BLaER1 (cell line): Measurements from ENCODE around the gene KCNJ6.

ENCODE experiments used
- H3K27ac ChIP-seq: shearing (Covaris generic); formaldehyde crosslinking; 2 replicates; pipeline ENCODE4 v1.8.1; 2022
- H3K27me3 ChIP-seq: shearing (Covaris generic); formaldehyde crosslinking; 2 replicates; pipeline ENCODE4 v1.8.1; 2022
- H3K36me3 ChIP-seq: shearing (Covaris generic); formaldehyde crosslinking; 2 replicates; pipeline ENCODE4 v1.8.1; 2022
- H3K4me1 ChIP-seq: shearing (Covaris generic); formaldehyde crosslinking; 2 replicates; pipeline ENCODE4 v1.8.1; 2022
- H3K4me2 ChIP-seq: shearing (Covaris generic); formaldehyde crosslinking; 2 replicates; pipeline ENCODE4 v1.8.1; 2022
- H3K4me3 ChIP-seq: shearing (Covaris generic); formaldehyde crosslinking; 2 replicates; pipeline ENCODE4 v1.8.1; 2022
- H3K9ac ChIP-seq: shearing (Covaris generic); formaldehyde crosslinking; 2 replicates; pipeline ENCODE4 v1.8.1; 2022
- H3K9me3 ChIP-seq: shearing (Covaris generic); formaldehyde crosslinking; 2 replicates; pipeline ENCODE4 v1.8.1; 2022
- H4K20me1 ChIP-seq: shearing (Covaris generic); formaldehyde crosslinking; 2 replicates; pipeline ENCODE4 v1.8.1; 2022
- Cebpa-rat ChIP-seq: shearing (Covaris generic); IDR thresholded peaks from 2 replicates; pipeline ENCODE4 v1.8.1; 2022

KCNJ6 gene

DNA sequence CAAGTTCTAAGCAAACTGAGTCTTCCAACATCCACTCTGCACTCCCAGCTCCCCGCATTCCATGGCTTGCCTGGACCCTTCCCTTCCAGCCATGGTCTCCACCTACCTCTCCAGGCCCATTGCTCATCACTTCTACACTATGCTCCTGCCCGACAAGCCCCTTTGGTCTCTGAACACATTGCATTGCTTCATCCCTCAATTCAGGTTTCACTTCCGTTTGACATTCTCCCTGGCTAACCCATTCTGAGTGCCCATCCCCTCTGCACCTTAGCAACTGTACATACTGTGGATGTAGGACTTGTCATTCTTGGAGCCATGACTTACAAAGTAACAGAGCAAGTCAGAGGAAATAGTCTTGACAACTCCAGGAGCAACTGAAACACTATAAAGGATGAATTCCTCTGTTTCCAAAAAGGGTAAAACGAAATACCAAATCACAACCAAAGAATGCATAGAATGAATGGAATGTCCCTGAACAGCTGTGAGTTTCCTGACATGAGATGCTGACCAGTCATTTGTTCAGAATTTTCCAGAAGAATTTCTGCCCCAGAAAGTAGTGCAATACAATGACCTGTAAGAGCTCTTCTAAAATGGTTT, 66.7 kb downstream of the KCNJ6 start:
- H3K4me3 ChIP-seq = no peak overlapping the region
- H3K4me1 ChIP-seq = no peaks in the 10 kb centered on the region
- H3K27ac ChIP-seq = no peak overlapping the region
- H3K4me2 ChIP-seq = no peak overlapping the region
- no peaks in the 10 kb centered on the region for H4K20me1 ChIP-seq
- H3K36me3 ChIP-seq = no peaks in the 10 kb centered on the region
- peaks cover 11% of the 10 kb centered on the region for H3K9me3 ChIP-seq
- H3K9ac ChIP-seq = no peak overlapping the region
- TF ChIP-seq Cebpa-rat = no peak
- H3K27me3 ChIP-seq = no peaks in the 10 kb centered on the region

DNA sequence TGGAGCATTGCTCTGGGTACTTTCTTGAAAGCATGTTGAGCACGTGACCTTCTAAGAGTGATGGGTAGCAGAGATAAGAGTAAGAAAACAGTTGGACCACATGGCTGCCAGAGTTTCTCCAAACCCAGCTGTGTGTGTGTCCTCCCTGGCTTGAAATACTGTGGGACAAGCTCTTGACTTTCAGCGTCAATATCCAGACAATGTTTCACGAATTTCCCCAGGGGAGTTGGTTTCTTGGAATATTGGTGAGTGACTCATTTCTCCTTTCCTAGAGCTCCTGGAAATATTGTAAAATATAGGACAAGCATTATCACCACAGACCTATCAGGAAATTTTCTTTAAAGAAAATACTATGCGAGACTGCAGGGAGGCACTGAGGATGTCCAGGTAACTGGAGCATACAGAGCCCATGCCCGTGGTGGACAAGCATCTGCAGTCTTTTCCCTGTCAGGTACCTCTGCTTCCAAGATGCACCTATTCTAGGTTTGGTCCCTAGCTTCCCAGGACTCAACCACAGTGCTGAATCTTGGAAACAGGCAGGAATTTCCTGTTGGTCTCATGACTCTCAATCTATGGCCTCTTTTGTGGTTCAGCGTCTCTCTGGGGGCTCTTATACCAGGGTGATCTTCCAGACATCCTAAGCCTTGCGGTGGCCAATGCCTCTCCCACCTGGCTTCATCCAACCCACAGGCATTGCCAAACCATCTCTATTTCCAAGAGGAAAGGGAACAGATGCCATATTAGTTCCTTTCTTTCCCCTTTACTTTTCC, 67.4 kb downstream of the KCNJ6 start:
- Histone ChIP-seq H3K9me3 (peaks cover 5% of the 10 kb centered on the region), H3K36me3 (no peaks in the 10 kb centered on the region), H3K27ac (no peak overlapping the region), H3K9ac (no peak overlapping the region), H3K4me1 (no peaks in the 10 kb centered on the region), H3K4me3 (no peak overlapping the region), H3K27me3 (no peaks in the 10 kb centered on the region), H3K4me2 (no peak overlapping the region), H4K20me1 (no peaks in the 10 kb centered on the region)
- TF ChIP-seq Cebpa-rat = no peak

DNA sequence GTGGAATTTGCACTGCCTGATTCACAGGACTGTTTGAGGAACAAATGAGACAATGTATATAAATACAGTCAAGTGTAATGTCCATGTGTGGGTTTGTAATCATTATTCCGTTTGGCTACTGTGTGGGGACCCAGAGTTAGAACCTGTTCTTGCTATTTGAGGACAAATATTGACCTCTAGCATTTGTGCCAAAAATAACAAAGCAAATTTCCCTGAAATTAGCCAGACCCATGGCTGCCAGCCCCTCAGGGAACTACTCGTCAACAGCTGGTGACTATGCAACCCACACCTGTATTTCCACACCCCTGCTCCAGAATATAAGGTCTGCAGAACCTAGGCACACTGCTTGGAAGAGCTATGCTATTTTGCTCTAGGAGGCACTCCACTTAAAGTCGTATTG, 70.7 kb downstream of the KCNJ6 start:
- TF ChIP-seq Cebpa-rat = no peak
- Histone ChIP-seq H3K4me3 (no peak overlapping the region), H3K9me3 (peaks cover 7% of the 10 kb centered on the region), H3K36me3 (no peaks in the 10 kb centered on the region), H3K27me3 (no peaks in the 10 kb centered on the region), H3K9ac (no peak overlapping the region), H4K20me1 (no peaks in the 10 kb centered on the region), H3K4me2 (no peak overlapping the region), H3K4me1 (no peaks in the 10 kb centered on the region), H3K27ac (no peak overlapping the region)

DNA sequence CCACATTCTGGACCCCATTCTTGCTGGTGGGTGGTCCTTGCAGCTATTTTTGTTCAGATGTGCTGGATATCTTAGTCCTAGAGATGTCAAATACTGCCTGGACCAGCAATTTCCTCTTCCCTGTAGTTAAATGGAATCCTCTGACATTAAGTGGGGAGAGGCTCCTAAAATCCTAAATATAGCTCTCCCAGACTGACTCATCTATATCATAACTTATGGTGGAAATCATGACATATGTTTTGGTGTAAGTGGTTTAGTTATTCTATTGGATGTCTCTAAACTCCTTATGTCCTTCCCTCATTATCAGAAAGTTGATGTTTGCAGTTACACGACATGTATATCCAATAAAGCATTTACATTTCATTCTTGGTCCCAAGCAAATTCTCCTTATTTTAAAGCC, 73.1 kb downstream of the KCNJ6 start:
- Histone ChIP-seq H3K27ac (no peak overlapping the region), H3K4me3 (no peak overlapping the region), H3K4me2 (no peak overlapping the region), H3K4me1 (0 out of 2 replicates have a peak, but pooled peaks cover 5% of the 10 kb centered on the region), H3K9ac (no peak overlapping the region), H3K27me3 (no peaks in the 10 kb centered on the region), H3K9me3 (peaks cover 17% of the 10 kb centered on the region), H3K36me3 (no peaks in the 10 kb centered on the region), H4K20me1 (no peaks in the 10 kb centered on the region)
- TF ChIP-seq Cebpa-rat = no peak

DNA sequence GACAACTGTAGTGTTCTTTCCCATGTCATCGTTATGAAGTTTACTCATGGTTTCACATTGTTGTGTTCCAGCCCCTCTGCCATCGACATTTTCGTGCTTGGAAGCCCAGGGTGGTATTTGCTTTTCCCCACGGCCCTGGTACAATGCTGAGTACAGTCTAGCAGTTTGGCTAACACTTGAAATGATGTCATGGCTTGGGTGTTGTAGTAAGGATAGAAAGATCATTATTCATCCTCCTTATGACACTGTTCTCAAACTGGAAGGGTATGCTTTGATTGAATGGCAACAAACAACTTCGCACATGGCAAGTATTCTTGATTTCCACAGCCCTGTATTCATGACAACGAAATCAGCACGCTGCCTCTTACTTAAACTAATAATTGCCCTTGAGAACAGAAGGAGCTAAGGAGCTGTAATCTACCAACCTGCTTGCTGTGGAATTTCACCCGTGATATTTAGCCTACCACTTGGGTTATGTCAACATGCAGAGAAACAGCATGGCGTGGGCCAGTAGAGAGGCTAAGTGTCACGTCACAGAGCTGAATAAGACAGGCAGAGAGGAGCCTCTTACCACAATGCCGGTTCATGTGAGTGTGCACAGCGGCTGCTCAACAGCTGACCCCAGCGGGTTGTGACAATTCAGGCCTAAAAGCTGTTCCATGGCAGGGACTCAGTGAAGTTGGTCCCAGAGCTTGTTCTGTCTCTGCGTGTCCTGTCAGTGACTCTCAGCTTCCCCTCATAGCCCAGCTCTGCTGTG, 73.9 kb downstream of the KCNJ6 start:
- Histone ChIP-seq H3K27ac (no peak overlapping the region), H3K9me3 (peaks cover 17% of the 10 kb centered on the region), H3K27me3 (no peaks in the 10 kb centered on the region), H3K4me3 (no peak overlapping the region), H3K4me1 (0 out of 2 replicates have a peak, but pooled peaks cover 5% of the 10 kb centered on the region), H3K36me3 (no peaks in the 10 kb centered on the region), H3K9ac (no peak overlapping the region), H4K20me1 (no peaks in the 10 kb centered on the region), H3K4me2 (no peak overlapping the region)
- no peak for TF ChIP-seq Cebpa-rat

DNA sequence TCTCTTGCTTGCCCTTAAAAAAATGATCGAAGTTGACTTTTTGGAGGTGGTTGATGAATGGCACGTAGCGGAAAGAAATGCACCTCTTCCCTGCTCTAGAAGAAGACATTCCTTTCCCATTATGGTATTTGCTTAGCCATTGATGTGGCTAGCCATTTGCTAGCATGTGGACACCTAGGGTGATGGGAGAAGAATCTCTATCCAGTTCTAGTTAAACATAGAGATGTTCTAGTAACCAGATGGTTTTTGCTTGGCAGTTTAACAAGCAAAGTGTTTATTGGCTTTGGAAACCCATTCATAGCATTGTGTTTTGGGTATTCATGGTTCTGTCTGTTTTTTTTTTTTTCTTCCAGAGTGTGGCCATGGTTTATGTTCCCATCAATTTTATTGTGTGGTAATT, 78.9 kb downstream of the KCNJ6 start:
- H3K9ac ChIP-seq = no peak overlapping the region
- no peak overlapping the region for H3K4me2 ChIP-seq
- no peaks in the 10 kb centered on the region for H4K20me1 ChIP-seq
- H3K9me3 ChIP-seq = peaks cover 17% of the 10 kb centered on the region
- no peaks in the 10 kb centered on the region for H3K27me3 ChIP-seq
- no peak overlapping the region for H3K4me3 ChIP-seq
- no peaks in the 10 kb centered on the region for H3K36me3 ChIP-seq
- TF ChIP-seq Cebpa-rat = no peak
- H3K27ac ChIP-seq = no peak overlapping the region
- 0 out of 2 replicates have a peak, but pooled peaks cover 5% of the 10 kb centered on the region for H3K4me1 ChIP-seq

DNA sequence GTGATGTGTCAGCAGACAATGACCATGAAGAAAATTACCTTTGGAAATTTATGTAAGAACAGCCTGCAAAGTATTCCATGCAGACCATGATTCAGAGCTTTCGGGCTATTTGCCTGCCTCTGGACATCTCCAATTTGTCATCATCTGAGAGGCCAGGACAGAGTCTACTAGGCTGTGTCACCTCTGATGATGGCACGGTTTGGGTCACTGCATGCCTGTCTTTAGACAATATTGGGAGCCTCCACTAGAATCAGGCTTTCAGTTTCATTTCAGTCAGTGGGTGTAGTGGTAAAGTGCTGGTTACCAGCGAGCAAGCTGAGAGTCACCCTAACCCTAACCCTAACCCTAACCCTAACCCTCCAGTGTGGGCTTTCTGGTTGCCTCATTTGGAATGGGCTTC, 80.8 kb downstream of the KCNJ6 start:
- Histone ChIP-seq H3K9me3 (peaks cover 10% of the 10 kb centered on the region), H3K36me3 (no peaks in the 10 kb centered on the region), H4K20me1 (no peaks in the 10 kb centered on the region), H3K4me2 (no peak overlapping the region), H3K4me1 (peaks cover 10% of the 10 kb centered on the region), H3K27me3 (no peaks in the 10 kb centered on the region), H3K9ac (no peak overlapping the region), H3K4me3 (no peak overlapping the region), H3K27ac (no peak overlapping the region)
- TF ChIP-seq Cebpa-rat = no peak

DNA sequence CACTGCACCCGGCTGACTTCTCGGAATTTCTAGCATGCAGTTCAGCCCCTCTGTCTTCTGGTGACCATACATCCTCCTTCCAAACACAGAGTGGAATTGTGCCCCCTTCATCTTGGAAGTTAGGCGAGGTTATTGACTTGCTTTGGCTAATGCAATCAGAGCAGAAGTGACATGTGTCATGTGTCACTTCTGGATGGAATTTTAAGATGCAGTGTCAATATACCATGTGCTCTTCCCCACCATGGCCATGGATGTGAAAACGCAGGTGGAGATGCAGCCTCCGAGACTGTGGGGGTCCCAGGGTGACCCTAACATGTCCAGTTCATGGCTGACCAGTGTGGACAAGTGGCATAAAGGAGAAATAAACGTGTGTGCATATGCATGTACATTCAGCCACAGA, 83.0 kb downstream of the KCNJ6 start:
- no peak overlapping the region for H3K4me2 ChIP-seq
- H3K9ac ChIP-seq = no peak overlapping the region
- no peak for TF ChIP-seq Cebpa-rat
- no peaks in the 10 kb centered on the region for H4K20me1 ChIP-seq
- H3K9me3 ChIP-seq = no peaks in the 10 kb centered on the region
- H3K36me3 ChIP-seq = no peaks in the 10 kb centered on the region
- H3K4me3 ChIP-seq = no peak overlapping the region
- H3K27ac ChIP-seq = no peak overlapping the region
- H3K27me3 ChIP-seq = no peaks in the 10 kb centered on the region
- H3K4me1 ChIP-seq = peaks cover 26% of the 10 kb centered on the region

DNA sequence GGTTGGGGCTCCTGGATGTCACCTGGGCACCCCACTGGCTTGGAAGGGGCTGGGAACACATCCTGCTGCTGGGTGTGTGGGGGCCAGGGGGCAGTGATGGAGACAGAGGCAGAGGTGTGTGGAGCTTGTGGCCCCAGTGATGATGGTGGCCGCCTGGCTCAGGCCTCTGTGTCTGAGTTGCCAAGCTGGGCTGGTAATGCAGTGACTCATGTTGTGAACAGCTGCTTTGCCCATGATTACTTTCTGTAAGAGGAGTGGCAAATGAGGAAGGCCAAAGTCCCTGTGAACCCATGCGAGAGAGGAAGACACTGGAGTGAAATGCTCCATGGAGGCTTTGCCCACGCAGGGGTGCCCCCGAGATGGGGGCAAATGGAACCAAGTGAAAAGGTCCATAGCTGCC, 86.8 kb downstream of the KCNJ6 start:
- Histone ChIP-seq H4K20me1 (no peaks in the 10 kb centered on the region), H3K9ac (no peak overlapping the region), H3K9me3 (peaks cover 13% of the 10 kb centered on the region; the same call in 1 of the 2 replicates), H3K4me2 (peak overlapping the region; percentile 74), H3K36me3 (no peaks in the 10 kb centered on the region), H3K27me3 (no peaks in the 10 kb centered on the region), H3K4me3 (no peak overlapping the region), H3K27ac (peak overlapping the region; percentile 68), H3K4me1 (peaks cover 30% of the 10 kb centered on the region)
- no peak for TF ChIP-seq Cebpa-rat

DNA sequence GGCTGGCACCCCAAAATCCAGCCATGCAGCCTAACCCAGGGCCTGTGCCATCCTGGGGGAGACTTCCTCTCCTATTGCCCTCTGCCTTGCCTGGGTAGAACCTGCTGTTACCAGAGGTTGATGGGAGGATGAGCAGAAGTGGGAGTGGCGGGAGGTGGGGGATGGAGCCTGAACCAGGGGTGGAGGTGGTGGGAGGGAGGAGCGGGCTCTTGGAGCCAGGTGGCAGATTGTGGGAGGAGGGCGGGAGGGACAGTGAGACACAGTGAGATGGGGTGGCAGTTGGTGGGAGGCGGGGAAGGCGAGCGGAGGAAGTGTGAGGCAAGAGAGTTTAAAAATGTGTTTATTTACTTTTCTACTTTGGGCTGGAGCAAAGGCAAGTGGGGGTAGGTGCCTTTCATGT, 87.3 kb downstream of the KCNJ6 start:
- H4K20me1 ChIP-seq = no peaks in the 10 kb centered on the region
- H3K27ac ChIP-seq = peak overlapping the region; percentile 68
- no peak overlapping the region for H3K4me3 ChIP-seq
- no peaks in the 10 kb centered on the region for H3K36me3 ChIP-seq
- H3K9me3 ChIP-seq = peaks cover 16% of the 10 kb centered on the region; the same call in 1 of the 2 replicates
- no peak for TF ChIP-seq Cebpa-rat
- H3K4me2 ChIP-seq = peak overlapping the region; percentile 74
- H3K4me1 ChIP-seq = peaks cover 30% of the 10 kb centered on the region
- H3K9ac ChIP-seq = no peak overlapping the region
- no peaks in the 10 kb centered on the region for H3K27me3 ChIP-seq
